VCaP (cell line): ENCODE data around the gene KDM4B.

Source experiments
- H3K27ac ChIP-seq: fragments of 450-650 bp; 2 replicates; pipeline ENCODE4 v1.5.1; 2017
- CTCF ChIP-seq: fragments of 450-650 bp; conservative IDR thresholded peaks from 2 replicates; pipeline ENCODE4 v1.5.1; 2017; ENCODE audit warnings: mild to moderate bottlenecking, moderate library complexity

Gene KDM4B

GRCh38 chr19:5170329-5170745 lies 201.4 kb downstream of the KDM4B start:
- TF ChIP-seq CTCF = peak; percentile 27; the same call in 1 of the 2 replicates
- H3K27ac ChIP-seq = no peak overlapping the region

DNA sequence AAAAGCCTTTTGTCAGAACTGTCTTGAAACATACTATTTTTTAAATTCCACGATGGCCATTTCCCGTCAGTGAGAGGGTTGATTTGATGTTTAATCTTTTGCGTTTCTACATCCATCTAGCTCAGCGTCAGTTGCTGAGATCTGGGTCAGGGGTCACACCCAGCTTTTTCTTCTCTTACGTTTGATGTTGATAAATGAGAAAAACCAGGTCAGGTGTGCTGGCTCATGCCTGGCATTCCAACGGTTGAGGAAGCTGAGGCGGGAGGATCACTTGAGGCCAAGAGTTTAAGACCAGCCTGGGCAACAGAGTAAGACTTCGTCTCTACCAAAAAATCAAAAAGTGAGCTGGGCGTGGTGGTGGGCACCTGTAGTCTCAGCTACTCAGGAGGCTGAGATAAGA lies 202.8 kb downstream of the KDM4B start:
- no peak overlapping the region for H3K27ac ChIP-seq
- TF ChIP-seq CTCF = no peak

GRCh38 chr19:5172859-5173630 lies 204.1 kb downstream of the KDM4B start:
- TF ChIP-seq CTCF = no peak
- H3K27ac ChIP-seq = no peak overlapping the region

DNA sequence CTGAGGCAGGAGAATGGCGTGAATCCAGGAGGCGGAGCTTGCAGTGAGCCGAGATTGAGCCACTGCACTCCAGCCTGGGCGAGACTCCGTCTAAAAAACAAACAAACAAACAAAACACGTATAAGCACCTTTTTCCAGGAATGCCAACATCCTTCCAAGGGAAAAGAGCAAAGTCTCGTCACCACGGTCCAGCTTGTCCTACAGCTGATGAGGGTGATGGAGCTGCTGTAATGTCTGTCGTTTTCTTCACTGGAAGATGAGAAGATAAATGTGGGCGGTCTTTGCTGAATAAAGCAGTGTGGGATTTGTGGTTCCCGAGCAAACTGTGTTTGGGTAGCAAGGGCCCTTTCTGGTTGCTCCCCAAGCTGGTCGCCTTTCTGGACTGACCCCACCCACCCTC lies 205.1 kb downstream of the KDM4B start:
- no peak for TF ChIP-seq CTCF
- no peak overlapping the region for H3K27ac ChIP-seq

DNA sequence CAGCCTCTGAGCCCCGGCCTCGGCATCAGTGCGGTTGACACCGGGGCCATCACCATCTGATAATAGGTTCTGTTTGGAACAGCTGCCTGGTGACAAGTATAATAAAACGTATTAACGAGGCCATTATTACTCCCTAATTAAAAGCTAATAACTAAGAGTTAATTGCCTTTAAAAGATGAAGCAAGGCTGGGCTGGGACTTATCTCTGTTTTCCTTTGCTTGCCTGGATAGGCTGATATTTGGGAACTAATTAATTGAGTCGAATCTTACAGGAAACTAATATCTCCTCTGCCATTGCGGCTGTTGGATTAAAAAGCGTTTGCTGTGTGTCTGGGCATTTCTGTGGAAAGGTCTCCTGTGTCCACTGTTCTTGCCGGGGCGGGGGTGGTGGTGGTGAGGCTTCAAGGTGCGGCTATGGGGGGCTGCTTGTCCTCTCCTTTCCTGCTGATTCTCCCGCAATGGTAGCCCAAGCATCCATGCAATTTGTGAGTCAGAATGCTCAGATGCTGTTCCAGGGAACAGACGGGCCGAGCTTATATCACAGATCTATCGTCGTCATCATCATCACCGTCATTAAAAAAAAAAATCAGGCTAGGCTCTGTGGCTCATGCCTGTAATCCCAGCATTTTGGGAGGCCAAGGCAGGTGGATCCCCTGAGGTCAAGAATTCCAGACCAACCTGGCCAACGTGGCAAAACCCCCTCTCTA lies 209.0 kb downstream of the KDM4B start:
- no peak for TF ChIP-seq CTCF
- no peak overlapping the region for H3K27ac ChIP-seq

DNA sequence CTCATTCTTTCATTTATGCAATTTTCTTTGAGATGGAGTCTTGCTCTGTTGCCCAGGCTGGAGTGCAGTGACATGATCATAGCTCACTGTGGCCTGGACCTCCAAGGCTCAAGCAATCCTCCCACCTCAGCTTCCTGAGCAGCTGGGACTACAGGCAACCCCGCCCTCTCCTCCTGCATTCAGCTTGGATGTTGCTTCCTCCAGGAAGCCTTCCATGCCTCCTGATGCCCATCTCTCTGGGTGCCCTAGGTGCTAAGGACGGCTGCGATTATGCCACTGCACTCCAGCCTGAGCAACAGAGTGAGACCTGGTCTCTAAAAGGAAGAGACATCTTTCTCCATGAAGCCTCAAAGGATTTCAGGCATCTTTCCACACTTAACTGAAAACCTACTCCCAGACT lies 209.9 kb downstream of the KDM4B start:
- H3K27ac ChIP-seq = no peak overlapping the region
- no peak for TF ChIP-seq CTCF

GRCh38 chr19:5179256-5179655 lies 210.3 kb downstream of the KDM4B start:
- no peak for TF ChIP-seq CTCF

More at GRCh38 chr19:5179256-5179655, 210.3 kb downstream of the KDM4B start:
- H3K27ac ChIP-seq = no peak overlapping the region
